HL-60/S4 treated with retinoic acid at 250 ng/mL for 4 days and 3 days (cell line): Measurements from ENCODE around the gene RIBC2.
"Not testable (repeated sequence)": the region's sequence is repeated elsewhere in the genome, so short reads cannot be mapped to it uniquely, and the experiment has no call there.

Source experiments
- in situ Hi-C: fragments of 300-500 bp; cut with MboI; formaldehyde crosslinking; loops from 2 replicates; pipeline ENCODE4 v1.7.0; 2022; ENCODE audit warnings: low sequenced_read_pairs

The RIBC2 gene

DNA sequence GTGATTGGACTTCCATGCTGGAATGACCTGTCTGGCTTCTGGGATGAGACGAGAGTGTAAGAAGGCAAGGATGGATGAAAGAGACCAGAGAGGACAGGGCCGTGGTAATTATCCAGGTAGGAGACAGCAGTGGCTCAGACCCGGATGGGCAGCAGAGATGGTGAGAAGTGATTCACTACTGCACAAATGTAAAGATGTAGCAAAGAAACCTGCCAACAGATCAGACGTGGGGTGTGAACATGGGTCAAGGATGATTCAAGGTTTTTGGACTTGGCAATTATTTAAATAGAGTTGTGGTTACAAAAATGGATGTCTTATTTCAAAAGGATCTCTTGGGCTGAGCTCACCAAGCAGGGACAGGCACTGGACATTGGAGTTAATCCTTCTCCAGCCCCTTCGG, 32.7 kb downstream of the RIBC2 start:
- in situ Hi-C loops = no loop called here

DNA sequence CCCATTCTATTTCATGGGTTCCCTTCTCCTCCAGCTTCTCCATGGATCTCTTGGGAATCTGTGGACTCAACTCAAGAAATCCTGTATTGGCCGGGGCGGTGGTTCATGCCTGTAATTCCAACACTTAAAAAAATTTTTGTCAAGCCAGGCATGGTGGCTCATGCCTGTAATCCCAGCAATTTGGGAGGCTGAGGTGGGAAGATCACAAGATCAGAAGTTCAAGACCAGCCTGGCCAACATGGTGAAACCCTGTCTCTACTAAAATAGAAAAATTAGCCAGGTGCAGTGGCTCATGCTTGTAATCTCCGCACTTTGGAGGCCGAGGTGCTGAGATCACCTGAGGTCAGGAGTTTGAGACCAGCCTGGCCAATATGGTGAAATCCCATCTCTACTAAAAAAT, 34.1 kb downstream of the RIBC2 start:
- in situ Hi-C loops = not testable (repeated sequence)

DNA sequence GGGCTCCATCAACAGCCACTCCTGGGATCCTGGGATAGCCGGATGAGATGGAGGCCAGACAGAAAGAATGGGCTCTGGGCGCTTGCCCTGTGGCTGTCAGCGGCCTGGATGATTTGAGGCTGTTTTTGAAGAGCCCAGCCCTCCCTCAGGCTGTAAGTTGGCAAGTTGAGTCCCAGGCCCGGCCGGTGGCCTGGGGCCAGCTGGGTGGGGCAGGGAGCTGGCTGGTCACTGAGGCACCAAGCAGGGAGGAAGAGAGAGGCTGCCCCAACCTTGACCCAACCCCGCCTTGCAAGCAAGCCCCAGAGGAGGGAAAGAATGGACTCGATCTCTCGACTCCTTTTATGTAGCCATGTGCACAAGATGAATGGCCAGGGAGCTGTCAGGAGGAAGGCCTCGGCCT, 34.9 kb downstream of the RIBC2 start:
- in situ Hi-C loops = no loop called here

DNA sequence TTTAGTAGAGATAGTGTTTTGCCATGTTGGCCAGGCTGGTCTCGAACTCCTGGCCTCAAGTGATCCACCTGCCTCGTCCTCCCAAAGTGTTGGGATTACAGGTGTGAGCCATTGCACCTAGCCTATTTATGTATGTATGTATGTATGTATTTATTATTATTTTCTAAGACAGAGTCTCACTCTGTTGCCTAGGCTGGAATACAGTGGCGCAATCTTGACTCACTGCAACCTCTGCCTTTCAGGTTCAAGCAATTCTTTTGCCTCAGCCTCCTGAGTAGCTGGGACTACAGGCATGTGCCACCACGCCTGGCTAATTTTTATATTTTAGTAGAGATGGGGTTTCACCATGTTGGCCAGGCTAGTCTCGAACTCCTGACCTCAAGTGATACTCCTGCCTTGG, 35.9 kb downstream of the RIBC2 start:
- in situ Hi-C loops = not testable (repeated sequence)

DNA sequence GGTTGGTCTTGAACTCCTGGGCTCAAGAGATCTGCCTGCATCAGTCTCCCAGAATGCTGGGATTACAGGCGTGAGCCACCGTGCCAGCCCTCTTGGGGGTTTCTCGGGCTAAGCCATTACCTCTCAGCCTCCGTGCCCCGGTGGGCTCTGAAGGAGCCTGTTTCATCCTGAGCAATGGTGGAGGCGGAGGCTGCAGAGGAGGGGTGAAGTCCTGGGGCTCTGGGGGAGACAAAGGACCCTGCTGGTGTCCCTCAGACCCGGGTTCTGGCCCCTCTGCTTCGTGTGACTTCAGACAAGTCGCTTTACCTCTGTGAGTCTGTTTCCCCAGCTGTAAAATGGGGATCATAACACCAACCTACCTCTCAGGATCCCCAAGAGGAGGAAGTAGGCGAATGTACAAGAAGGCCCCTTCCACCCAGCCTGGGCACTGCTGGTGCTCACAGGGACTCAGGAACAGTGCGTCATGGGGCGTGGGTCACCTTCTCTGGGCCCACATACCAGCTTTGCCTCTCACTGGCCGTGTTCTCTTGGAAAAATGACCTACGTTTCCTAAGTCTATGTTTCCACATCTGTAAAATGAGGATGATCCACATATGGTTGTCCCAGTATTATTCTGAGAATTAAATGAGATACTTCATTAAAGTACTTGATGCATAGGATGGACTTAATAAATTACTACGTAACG, 36.8 kb downstream of the RIBC2 start:
- in situ Hi-C loops = no loop called here

DNA sequence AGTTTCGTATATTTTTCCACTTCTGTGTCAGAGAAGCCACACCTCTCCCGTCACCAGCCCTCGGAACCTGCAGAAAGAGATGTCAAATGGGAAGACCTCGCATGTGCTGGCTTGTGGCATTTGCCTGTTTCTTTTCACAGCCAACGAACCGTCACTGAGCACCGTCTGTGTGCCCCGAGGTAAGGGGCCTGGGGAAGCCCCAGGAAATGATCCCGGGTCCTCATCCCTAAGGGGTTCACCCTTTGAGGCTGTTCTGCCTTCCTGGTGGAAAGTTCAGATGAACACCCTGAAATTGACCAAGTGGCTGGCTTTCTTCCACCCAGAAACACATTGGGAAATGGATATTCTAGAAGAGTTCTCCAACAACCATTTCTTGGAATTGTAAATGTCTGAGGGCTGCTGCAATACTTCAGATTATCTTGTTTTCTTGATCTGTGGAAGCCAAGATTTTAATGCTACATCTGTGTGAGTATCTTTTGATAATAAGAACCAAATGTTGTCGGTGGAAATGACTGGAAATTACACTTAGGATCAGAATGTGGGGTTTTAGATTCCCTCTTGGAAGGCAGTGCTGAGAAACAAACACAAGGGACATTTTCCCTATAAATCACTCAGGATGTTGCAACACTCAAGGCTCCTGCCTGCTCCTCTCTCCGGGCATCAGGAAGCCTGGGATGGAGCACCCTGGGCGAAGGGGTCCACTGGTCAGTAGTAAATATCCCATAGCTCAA, 37.6 kb downstream of the RIBC2 start:
- in situ Hi-C loops = no loop called here

DNA sequence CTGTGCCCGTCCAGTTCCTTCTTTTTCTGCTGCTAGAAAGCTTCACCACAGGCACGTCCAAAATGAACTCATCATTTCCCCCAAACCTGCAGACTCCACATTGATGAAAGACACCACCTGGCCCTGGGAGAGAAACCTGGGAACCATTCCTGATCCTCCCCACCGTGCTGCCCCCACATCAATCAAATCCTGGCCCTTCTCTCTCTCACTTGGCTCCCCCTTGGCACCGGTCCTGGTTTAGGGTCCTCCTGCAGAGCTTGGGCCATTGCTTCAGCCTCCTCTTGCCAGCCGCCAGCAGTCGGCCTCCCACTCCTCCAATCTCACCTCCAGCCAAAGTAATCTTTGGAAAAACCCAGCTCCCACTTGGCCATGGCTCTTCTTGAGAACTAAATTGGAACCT, 38.5 kb downstream of the RIBC2 start:
- in situ Hi-C loops = no loop called here

DNA sequence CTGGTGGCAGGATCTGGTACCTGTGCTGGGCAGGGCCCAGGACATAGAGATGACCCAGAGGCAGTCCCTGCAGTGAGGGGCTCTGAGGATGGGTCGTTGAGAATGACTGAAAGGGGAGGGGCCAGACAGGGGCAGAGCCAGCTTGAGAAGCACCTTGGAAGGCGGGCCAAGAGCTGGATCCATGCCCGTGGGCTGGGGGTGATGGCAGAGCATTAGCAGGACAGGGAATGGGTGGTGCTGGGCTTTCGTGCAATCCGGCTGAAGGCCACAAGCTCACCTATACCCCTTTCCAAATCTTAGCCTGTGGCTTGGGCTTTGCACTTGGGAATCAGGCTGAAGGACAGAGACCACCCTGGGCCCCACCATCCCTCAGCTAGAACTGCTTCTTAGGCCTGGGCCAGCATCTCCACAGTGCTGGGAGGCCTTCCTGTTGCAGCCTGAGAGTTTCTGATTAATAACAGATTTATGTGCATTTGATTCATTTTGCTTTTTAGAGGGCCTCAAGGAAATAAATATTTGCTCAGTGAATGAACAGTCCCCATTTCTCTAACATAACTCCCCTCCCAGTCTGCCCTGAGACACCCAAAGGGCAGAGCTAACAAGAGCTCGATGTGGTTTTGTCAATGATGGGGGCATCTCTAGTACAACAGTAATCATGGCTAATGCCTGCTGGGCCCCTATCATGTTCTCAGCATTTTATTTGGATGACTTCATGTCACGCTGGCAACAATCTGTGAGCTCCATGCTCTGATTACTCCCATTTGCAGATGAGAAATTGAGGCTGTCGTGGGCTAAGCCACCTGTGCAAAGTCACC, 39.3 kb downstream of the RIBC2 start:
- in situ Hi-C loops = no loop called here

DNA sequence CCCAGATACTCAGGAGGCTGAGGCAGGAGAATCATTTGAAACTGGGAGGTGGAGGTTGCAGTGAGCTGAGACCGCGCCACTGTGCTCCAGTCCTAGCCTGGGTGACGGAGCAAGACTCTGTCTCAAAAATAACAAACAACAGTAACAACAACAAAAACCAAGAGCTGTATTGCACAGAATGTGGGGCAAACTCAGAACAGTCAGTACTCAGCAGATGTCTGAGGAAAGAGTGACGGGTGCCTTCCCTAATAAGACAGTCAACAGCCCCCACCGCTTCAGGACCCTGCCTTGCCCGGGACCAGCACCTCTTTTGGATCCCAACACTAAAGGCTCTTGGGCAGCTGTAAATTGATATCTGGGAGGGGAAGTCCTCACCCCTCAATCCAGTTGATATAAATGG, 40.3 kb downstream of the RIBC2 start:
- in situ Hi-C loops = no loop called here

DNA sequence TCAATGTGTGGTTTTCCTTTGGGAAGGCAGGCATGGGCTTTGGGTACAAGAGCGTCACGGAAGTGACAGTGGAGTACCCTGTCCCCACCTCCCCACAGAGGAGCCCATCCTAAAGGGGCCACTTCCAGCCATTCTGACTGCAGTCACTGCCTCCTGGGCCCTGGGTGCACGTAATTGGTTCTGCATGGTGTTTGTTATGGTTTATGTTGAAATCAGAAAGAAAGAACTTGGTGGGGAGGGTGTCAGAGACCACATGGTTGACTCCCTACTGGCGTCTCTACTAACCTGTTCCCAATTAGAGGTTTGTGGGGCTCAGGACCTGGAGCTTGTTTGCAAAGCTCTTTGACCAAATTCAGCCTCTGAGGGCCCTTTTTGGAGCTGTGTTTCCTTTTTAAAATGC, 40.8 kb downstream of the RIBC2 start:
- in situ Hi-C loops = no loop called here

DNA sequence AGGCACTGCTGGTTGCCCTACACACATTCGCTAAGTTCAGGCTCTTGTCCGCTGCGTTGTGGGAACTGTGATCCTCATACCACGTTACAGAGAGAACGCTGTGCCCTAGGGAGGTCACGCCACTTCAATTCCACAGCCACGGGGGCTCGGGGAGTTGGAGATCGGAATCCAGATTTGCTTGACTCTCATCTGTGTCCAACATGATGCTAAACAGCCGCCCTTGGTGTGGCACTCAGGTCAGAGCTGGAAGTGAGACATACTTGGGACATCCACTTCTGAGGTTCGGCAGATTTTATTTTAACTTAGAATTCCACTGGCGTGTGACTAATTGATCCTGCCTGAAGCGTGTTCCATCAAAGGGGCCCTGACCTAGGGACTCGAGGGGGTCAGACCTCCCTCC, 41.7 kb downstream of the RIBC2 start:
- in situ Hi-C loops = no loop called here

DNA sequence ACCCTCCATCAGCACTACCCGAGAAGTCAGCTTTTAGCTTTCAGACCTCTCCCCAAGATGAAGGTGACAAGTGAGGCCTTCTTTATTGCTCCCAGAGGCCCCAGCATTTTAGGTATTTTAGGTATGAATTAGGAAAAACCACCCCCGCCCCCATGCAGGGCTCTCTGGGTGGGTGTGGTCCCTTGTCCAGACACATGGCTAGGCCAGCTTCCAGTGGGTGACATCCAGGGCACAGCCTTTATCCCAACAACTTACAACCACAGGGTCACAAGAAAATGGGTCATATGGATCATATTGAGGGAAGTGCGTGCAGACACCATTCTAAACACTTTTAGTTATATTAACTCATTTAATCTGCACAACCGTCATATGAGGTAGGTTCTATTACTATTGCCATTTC, 42.1 kb downstream of the RIBC2 start:
- in situ Hi-C loops = no loop called here

DNA sequence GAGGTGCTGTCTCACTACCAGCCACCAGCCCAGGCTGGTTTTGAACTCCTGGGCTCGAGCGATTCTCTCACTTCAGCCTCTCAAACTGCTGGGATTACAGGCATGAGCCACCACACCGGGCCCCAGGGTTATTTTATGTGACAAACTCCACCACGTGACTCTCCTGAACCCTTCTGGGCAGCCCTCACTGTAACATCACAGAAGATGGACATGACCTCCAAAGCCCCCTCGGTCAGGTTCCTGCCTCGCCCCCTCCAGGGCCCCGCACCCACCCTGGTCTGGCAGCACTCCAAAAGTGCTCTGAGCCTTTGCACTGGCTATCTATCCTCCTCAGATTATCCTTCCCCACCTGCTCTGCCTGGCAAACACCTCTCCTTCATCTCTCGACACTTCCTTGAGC, 43.3 kb downstream of the RIBC2 start:
- in situ Hi-C loops = no loop called here

DNA sequence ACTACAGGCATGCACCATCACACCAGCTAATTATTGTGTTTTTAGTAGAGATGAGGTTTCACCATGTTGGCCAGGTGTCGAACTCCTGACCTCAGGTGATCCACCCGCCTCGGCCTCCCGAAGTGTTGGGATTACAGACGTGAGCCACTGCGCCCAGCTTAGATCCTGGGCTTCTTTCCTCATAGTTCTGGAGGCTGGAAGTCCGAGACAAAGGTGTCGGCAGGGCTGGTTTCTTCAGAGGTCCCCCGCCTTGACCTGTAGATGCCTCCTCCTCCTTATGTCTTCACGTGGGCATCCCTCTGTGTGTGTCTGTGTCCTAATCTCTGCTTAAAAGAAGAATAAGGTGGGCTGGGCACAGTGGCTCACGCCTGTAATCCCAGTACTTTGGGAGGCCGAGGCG, 45.0 kb downstream of the RIBC2 start:
- in situ Hi-C loops = no loop called here

DNA sequence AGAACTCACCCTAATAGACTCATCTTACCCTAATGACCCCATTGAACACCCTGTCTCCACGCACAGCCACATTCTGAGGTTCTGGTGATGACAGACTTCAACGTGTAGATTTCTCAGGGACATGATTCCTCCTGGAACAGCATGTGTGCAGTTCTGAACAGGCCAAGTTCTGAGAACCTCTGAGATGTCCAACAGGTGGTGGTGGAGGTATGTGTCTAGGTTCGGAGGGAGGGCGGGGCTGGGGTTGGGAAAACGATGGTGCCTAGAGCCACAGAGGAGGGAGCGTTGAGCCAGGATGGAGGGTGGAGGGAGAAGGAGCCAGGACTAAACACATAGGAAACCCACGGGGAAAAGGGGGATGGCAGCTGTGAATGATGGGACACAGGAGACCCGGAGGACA, 45.7 kb downstream of the RIBC2 start:
- in situ Hi-C loops = no loop called here

DNA sequence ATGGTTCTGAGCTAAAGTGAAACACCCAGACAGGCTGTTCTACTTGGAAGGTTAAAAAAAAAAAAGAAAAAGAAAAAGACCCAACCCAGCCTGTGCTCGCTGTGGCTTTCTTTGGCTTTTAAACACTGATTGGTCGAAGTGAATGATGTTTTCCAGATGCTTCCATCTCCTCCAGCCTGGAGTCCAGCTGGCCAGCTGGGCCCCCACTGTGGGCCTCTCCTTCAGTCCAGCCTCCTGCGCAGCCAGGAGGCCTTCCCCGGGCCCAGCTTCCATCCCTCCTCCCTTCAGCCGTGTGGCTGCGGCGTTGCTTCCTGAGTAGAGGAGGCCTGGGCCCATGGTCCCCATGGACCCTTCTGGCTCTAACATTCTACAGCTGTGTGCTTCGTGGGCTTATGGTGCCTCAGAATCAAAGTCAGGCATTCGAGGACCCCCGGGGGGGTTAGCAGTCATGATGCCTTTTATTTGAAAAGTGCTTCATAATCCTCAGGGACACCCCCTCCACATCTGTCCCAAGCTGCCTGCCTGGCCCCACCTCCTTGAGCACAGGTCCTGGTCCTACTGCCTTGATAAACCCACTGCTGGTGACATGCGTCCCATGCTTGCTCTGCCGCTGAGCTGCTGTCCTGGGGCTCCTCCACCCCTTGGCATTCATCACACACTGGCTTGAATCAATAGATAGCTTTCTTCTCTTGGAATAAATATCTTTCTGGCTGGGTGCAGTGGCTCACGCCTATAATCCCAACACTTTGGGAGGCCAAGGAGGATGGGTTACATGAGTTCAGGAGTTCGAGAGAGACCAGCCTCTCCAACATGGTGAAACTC, 47.0 kb downstream of the RIBC2 start:
- in situ Hi-C loops = no loop called here

DNA sequence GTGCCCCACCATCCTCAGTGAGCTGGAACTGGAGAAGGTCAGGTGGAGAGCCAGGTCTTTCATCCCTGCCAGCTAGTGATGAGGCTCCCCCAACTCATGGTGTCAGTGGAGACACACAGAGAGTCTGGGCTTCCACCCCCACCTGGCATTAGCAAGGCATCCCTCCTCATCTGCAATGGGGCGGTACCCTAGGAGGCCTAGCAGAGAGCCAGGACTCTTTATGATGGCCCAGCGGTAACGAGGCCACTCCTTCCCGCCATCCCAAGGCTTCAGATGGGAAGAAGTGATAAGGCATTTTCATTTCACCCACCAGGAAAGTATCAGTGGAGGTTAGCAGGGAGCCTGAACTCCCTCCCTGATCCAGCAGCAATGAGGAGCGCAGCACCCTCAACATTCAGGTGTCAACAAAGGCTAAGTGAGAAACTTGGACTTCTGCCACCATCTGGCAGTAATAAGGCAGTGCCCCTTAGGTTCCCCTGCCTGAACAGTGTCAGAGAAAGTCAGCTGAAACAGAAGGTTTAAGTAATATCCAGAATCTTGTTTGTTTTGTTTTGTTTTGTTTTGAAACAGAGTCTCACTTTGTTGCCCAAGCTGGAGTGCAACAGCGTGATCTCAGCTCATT, 48.7 kb downstream of the RIBC2 start:
- in situ Hi-C loops = no loop called here

DNA sequence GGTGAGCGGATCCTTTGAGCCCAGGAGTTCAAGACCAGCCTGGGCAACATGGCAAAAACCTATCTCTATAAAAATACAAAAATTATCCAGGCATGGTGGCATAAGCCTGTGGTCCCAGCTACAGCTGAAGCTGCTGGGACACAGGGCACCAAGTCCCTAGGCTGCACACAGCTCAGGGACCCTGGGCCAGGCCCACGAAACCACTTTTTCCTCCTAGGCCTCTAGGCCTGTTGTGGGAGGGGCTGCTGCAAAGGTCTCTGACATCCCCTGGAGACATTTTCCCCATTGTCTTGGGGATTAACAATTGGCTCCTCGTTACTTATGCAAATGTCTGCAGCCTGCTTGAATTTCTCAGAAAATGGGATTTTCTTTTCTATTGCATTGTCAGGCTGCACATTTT, 50.2 kb downstream of the RIBC2 start:
- in situ Hi-C loops = not testable (repeated sequence)

DNA sequence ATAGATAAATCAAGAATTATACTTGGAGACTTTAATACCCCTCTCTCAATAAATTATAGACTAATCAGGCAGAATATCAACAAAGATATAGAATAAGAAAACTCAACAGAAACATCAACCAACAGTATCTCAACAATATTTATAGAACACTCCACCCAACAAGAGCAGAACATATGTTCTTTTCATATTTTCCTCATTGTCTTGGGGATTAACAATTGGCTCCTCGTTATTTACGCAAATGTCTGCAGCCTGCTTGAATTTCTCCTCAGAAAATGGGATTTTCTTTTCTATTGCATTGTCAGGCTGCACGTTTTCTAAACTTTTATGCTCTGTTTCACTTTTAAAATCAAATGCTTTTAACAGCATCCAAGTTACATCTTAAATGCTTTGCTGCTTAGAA, 52.1 kb downstream of the RIBC2 start:
- in situ Hi-C loops = no loop called here

DNA sequence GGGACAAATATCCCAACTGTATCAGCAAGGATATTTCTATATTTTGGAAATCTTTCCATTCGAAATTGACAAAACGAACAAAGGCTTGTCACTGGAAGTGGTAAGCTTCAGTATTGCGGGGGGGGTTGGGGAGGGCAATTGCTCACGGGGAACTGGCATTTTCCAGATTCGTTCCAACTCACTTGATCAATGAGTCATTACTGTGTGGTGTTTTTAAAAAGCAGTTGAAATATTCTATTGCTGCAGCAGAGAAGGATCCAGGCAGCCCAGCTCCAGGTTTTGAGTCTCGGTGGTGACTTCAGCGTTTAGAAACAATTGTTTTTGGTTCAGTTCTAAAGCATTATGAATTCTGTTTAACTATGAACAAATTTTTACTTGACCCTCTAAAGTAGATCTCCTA, 55.4 kb downstream of the RIBC2 start:
- in situ Hi-C loops = no loop called here
